Cardiac muscle cell (in vitro differentiated cells and primary cell): ENCODE measurements around the gene RGMB. TPM values are rescaled to one million over a fixed set of nuclear protein-coding genes. Genes with fewer than 3 reads are reported as not detected.

ENCODE experiments used
- DNase-seq, 2 donors: peaks; one replicate each; pipeline versions ENCODE4 v3.0.0 to v3.0.0-alpha.2; 2010 to 2017; ENCODE audit warnings: low read depth in 1 of 2, low spot score in 1 of 2
- H3K27ac ChIP-seq: fragments of 200-600 bp; sonication (generic); 2 replicates; pipeline ENCODE4 v1.5.1; 2016
- H3K27me3 ChIP-seq: fragments of 200-600 bp; sonication (generic); 2 replicates; pipeline ENCODE4 v1.6.0; 2016; ENCODE audit warnings: control low read depth
- H3K36me3 ChIP-seq: fragments of 200-600 bp; sonication (generic); 2 replicates; pipeline ENCODE4 v1.5.1; 2016; ENCODE audit warnings: control low read depth
- H3K4me1 ChIP-seq: fragments of 200-600 bp; sonication (generic); 2 replicates; pipeline ENCODE4 v1.8.1; 2017; ENCODE audit warnings: low read depth, mild to moderate bottlenecking, mixed run types
- H3K4me3 ChIP-seq: fragments of 200-600 bp; sonication (generic); 2 replicates; pipeline ENCODE4 v1.5.1; 2016; ENCODE audit warnings: mild to moderate bottlenecking
- H3K9me3 ChIP-seq: fragments of 200-600 bp; sonication (generic); 2 replicates; pipeline ENCODE4 v1.5.1; 2017; ENCODE audit warnings: low read depth, mild to moderate bottlenecking, control low read depth
- CTCF ChIP-seq: IDR thresholded peaks from 2 replicates; pipeline ENCODE4 v1.5.1; 2012; ENCODE audit warnings: low read depth, mild to moderate bottlenecking, low read length
- polyA plus RNA-seq: library from polyadenylated mRNA; unstranded; fragments of >200 nt; fragmentation: Nextera tagmentation; extraction: Ambion mirVana; gene quantifications from 2 replicates; pipeline ENCODE4 v1.2.1, GENCODE V29; 2016
- total RNA-seq: library from RNA; depleted of rRNA; stranded (reverse); fragments of >200 nt; gene quantifications from 2 replicates; pipeline ENCODE4 v1.2.3, GENCODE V29; 2016

Gene RGMB
- total and polyA plus RNA-seq, 2 experiments from 2014 or later = 7.1 to 15.6 TPM

DNA sequence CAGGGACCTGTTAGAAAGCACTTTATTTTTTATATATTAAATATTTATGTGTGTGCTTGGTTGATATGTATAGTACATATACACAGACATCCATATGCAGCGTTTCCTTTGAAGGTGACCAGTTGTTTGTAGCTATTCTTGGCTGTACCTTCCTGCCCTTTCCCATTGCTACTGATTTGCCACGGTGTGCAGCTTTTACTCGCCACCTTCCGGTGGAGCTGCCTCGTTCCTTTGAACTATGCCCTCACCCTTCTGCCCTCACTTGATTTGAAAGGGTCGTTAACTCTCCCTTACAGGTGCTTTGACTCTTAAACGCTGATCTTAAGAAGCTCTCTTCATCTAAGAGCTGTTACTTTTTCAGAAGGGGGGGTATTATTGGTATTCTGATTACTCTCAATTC lies 20.5 kb downstream of the RGMB start:
- no peaks in the 10 kb centered on the region for H3K27me3 ChIP-seq
- H3K27ac ChIP-seq = no peak overlapping the region
- H3K9me3 ChIP-seq = no peaks in the 10 kb centered on the region
- H3K4me3 ChIP-seq = no peak overlapping the region
- no peaks in the 10 kb centered on the region for H3K36me3 ChIP-seq
- H3K4me1 ChIP-seq = no peaks in the 10 kb centered on the region
- no peak for TF ChIP-seq CTCF
- DNase-seq = no peak

GRCh38 chr5:98794414-98795080 lies 21.1 kb downstream of the RGMB start:
- Histone ChIP-seq H3K27ac (no peak overlapping the region), H3K9me3 (no peaks in the 10 kb centered on the region), H3K4me3 (no peak overlapping the region), H3K4me1 (no peaks in the 10 kb centered on the region), H3K36me3 (no peaks in the 10 kb centered on the region), H3K27me3 (no peaks in the 10 kb centered on the region)
- no peak for TF ChIP-seq CTCF
- no peak for DNase-seq

- no peaks in the 10 kb centered on the region for H3K36me3 ChIP-seq
- no peak overlapping the region for H3K27ac ChIP-seq
- no peaks in the 10 kb centered on the region for H3K4me1 ChIP-seq
- DNase-seq = no peak
- H3K27me3 ChIP-seq = no peaks in the 10 kb centered on the region
- no peaks in the 10 kb centered on the region for H3K9me3 ChIP-seq
- TF ChIP-seq CTCF = no peak
- H3K4me3 ChIP-seq = no peak overlapping the region
Measured at GRCh38 chr5:98795243-98795642, 21.8 kb downstream of the RGMB start.

GRCh38 chr5:98796197-98796972 lies 22.9 kb downstream of the RGMB start:
- Histone ChIP-seq H3K9me3 (no peaks in the 10 kb centered on the region), H3K27ac (no peak overlapping the region)
- TF ChIP-seq CTCF = peak; percentile 83

GRCh38 chr5:98798371-98798770 lies 24.9 kb downstream of the RGMB start:
- Histone ChIP-seq H3K4me1 (no peaks in the 10 kb centered on the region), H3K9me3 (no peaks in the 10 kb centered on the region), H3K27me3 (no peaks in the 10 kb centered on the region), H3K27ac (no peak overlapping the region), H3K4me3 (no peak overlapping the region), H3K36me3 (no peaks in the 10 kb centered on the region)
- DNase-seq = no peak
- TF ChIP-seq CTCF = no peak

More at GRCh38 chr5:98796197-98796972, 22.9 kb downstream of the RGMB start:
- Histone ChIP-seq H3K4me1 (no peaks in the 10 kb centered on the region), H3K27me3 (no peaks in the 10 kb centered on the region), H3K4me3 (no peak overlapping the region), H3K36me3 (no peaks in the 10 kb centered on the region)
- peak; percentile 58 to 66 for DNase-seq
